HEK293 (cell line): ENCODE measurements around the gene ATP10D.

ENCODE experiments used
- CTCF ChIA-PET: fragments of 350-600 bp; formaldehyde crosslinking; extraction: SDS; loops from one replicate; lab custom pipeline; 2021; ENCODE audit warnings: antibody characterized with exemption; lab: Yijun Ruan, JAX
- POLR2A ChIA-PET: fragments of 300-600 bp; formaldehyde crosslinking; extraction: SDS; loops from one replicate; lab custom pipeline; 2020; ENCODE audit warnings: antibody characterized with exemption, inconsistent platforms; lab: Yijun Ruan, JAX
- H3K27ac ChIP-seq: fragments of 200-500 bp; sonication (Bioruptor generic); 2 replicates; pipeline ENCODE4 v1.5.1; 2014; ENCODE audit warnings: low read depth, low read length, control low read depth, inconsistent platforms; ENCODE audit errors: extremely low read depth
- H3K36me3 ChIP-seq, 2 experiments: fragments of 200-500 bp in 1 of 2; sonication (Bioruptor generic) in 1 of 2; 1 replicate in 1 of 2; 2 replicates in 1 of 2; pipeline ENCODE4 v1.5.1; 2014 to 2017; ENCODE audit warnings: inconsistent platforms in 2 of 2, low read length in 2 of 2; ENCODE audit not compliant: control insufficient read depth in 2 of 2, insufficient read depth in 1 of 2
- H3K4me1 ChIP-seq: fragments of 200-500 bp; sonication (Bioruptor generic); 2 replicates; pipeline ENCODE4 v1.5.1; 2014; ENCODE audit warnings: mild to moderate bottlenecking, low read length, inconsistent platforms; ENCODE audit not compliant: control insufficient read depth, insufficient read depth
- H3K4me3 ChIP-seq: 2 replicates; pipeline ENCODE4 v1.5.1; 2011; ENCODE audit warnings: low read depth, mild to moderate bottlenecking, control low read depth, low read length, moderate library complexity
- H3K9me3 ChIP-seq: fragments of 200-500 bp; sonication (Bioruptor generic); 2 replicates; pipeline ENCODE4 v1.5.1; 2014; ENCODE audit warnings: low read depth, low read length, inconsistent platforms; ENCODE audit not compliant: control insufficient read depth, insufficient read depth
- AEBP2 ChIP-seq: fragments of 450-650 bp; formaldehyde crosslinking; IDR thresholded peaks from 2 replicates; pipeline ENCODE4 v1.5.1; 2016; ENCODE audit warnings: missing biosample characterization, missing genetic modification characterization, borderline replicate concordance
- BCL11A ChIP-seq: fragments of 450-650 bp; formaldehyde crosslinking; IDR thresholded peaks from 2 replicates; pipeline ENCODE4 v1.5.1; 2016; ENCODE audit warnings: low read depth, missing biosample characterization, missing genetic modification characterization
- CTCF ChIP-seq: fragments of 450-650 bp; formaldehyde crosslinking; IDR thresholded peaks from 2 replicates; pipeline ENCODE4 v1.5.1; 2016; ENCODE audit warnings: missing biosample characterization, missing genetic modification characterization
- KLF7 ChIP-seq: fragments of 450-650 bp; formaldehyde crosslinking; IDR thresholded peaks from 2 replicates; pipeline ENCODE4 v1.5.1; 2016; ENCODE audit warnings: missing biosample characterization, missing genetic modification characterization, borderline replicate concordance
- PATZ1 ChIP-seq: fragments of 450-650 bp; formaldehyde crosslinking; IDR thresholded peaks from 2 replicates; pipeline ENCODE4 v1.5.1; 2016; ENCODE audit warnings: missing biosample characterization, missing genetic modification characterization
- PRDM4 ChIP-seq: fragments of 450-650 bp; formaldehyde crosslinking; IDR thresholded peaks from 2 replicates; pipeline ENCODE4 v1.5.1; 2017; ENCODE audit warnings: missing biosample characterization, missing genetic modification characterization
- ZBTB17 ChIP-seq: fragments of 450-650 bp; formaldehyde crosslinking; IDR thresholded peaks from 2 replicates; pipeline ENCODE4 v1.5.1; 2016; ENCODE audit warnings: missing biosample characterization, missing genetic modification characterization
- ZNF133 ChIP-seq: fragments of 450-650 bp; formaldehyde crosslinking; IDR thresholded peaks from 2 replicates; pipeline ENCODE4 v1.5.1; 2016; ENCODE audit warnings: missing biosample characterization, missing genetic modification characterization
- ZNF140 ChIP-seq: fragments of 450-650 bp; formaldehyde crosslinking; IDR thresholded peaks from 2 replicates; pipeline ENCODE4 v1.5.1; 2016; ENCODE audit warnings: missing biosample characterization, missing genetic modification characterization
- ZNF146 ChIP-seq: fragments of 450-650 bp; formaldehyde crosslinking; IDR thresholded peaks from 2 replicates; pipeline ENCODE4 v1.5.1; 2016; ENCODE audit warnings: missing biosample characterization, missing genetic modification characterization
- ZNF23 ChIP-seq: fragments of 450-650 bp; formaldehyde crosslinking; IDR thresholded peaks from 2 replicates; pipeline ENCODE4 v1.5.1; 2016; ENCODE audit warnings: missing biosample characterization, missing genetic modification characterization, borderline replicate concordance
- ZNF248 ChIP-seq: fragments of 450-650 bp; formaldehyde crosslinking; IDR thresholded peaks from 2 replicates; pipeline ENCODE4 v1.5.1; 2017; ENCODE audit warnings: missing biosample characterization, missing genetic modification characterization
- ZNF37A ChIP-seq: fragments of 450-650 bp; IDR thresholded peaks from 2 replicates; pipeline ENCODE4 v1.5.1; 2018; ENCODE audit warnings: missing biosample characterization, missing genetic modification characterization
- ZNF391 ChIP-seq: fragments of 450-650 bp; formaldehyde crosslinking; IDR thresholded peaks from 2 replicates; pipeline ENCODE4 v1.5.1; 2016; ENCODE audit warnings: low read depth, missing biosample characterization, missing genetic modification characterization, borderline replicate concordance
- ZNF426 ChIP-seq: fragments of 450-650 bp; formaldehyde crosslinking; IDR thresholded peaks from 2 replicates; pipeline ENCODE4 v1.5.1; 2017; ENCODE audit warnings: missing biosample characterization, missing genetic modification characterization, mild to moderate bottlenecking, inconsistent platforms, moderate library complexity
- ZNF513 ChIP-seq: fragments of 450-650 bp; IDR thresholded peaks from 2 replicates; pipeline ENCODE4 v1.5.1; 2018; ENCODE audit warnings: missing biosample characterization, missing genetic modification characterization
- ZNF561 ChIP-seq: fragments of 450-650 bp; IDR thresholded peaks from 2 replicates; pipeline ENCODE4 v1.5.1; 2018; ENCODE audit warnings: missing biosample characterization, missing genetic modification characterization, borderline replicate concordance
- ZNF623 ChIP-seq: fragments of 450-650 bp; formaldehyde crosslinking; IDR thresholded peaks from 2 replicates; pipeline ENCODE4 v1.5.1; 2016; ENCODE audit warnings: missing biosample characterization, missing genetic modification characterization
- ZNF707 ChIP-seq: fragments of 450-650 bp; formaldehyde crosslinking; IDR thresholded peaks from 2 replicates; pipeline ENCODE4 v1.5.1; 2016; ENCODE audit warnings: missing biosample characterization, missing genetic modification characterization

The ATP10D gene

GRCh38 chr4:47465004-47465403 is 20.1 kb upstream of the ATP10D start:
- Histone ChIP-seq H3K36me3 (no peaks in the 10 kb centered on the region), H3K27ac (no peak overlapping the region), H3K4me3 (no peak overlapping the region), H3K9me3 (no peaks in the 10 kb centered on the region), H3K4me1 (no peaks in the 10 kb centered on the region)
- TF ChIP-seq PRDM4 (no peak), ZNF623 (no peak)
- POLR2A ChIA-PET, result no interaction called here
- CTCF ChIA-PET, result no interaction called here

- POLR2A ChIA-PET, result no interaction called here
- H3K36me3 ChIP-seq, result no peaks in the 10 kb centered on the region
- TF ChIP-seq ZBTB17 (peak; percentile 36; the same call in 1 of the 2 replicates), ZNF391 (tag by site-specific recombination) (no peak), PATZ1 (no peak), ZNF248 (tag by site-specific recombination) (no peak), ZNF513 (tag by site-specific recombination) (no peak), ZNF37A (tag by site-specific recombination) (no peak)
- CTCF ChIA-PET, result no interaction called here
- H3K4me3 ChIP-seq, result no peak overlapping the region
- H3K9me3 ChIP-seq, result no peaks in the 10 kb centered on the region
- H3K4me1 ChIP-seq, result no peaks in the 10 kb centered on the region
- no peak overlapping the region for H3K27ac ChIP-seq
Observed at GRCh38 chr4:47466056-47466785, 18.9 kb upstream of the ATP10D start.

- H3K4me1 ChIP-seq, result no peaks in the 10 kb centered on the region
- H3K36me3 ChIP-seq, result no peaks in the 10 kb centered on the region
- CTCF ChIA-PET, result interaction anchor here (0.6 kb wide), 1 partner anchor 96 kb away, joined by 7 read pairs; no protein-coding TSS in a partner anchor
- H3K27ac ChIP-seq, result no peak overlapping the region
- no peaks in the 10 kb centered on the region for H3K9me3 ChIP-seq
- POLR2A ChIA-PET, result no interaction called here
- H3K4me3 ChIP-seq, result no peak overlapping the region
- TF ChIP-seq ZNF133 (tag by site-specific recombination) (no peak), ZNF561 (tag by site-specific recombination) (no peak), BCL11A (no peak), ZNF23 (tag by site-specific recombination) (no peak), ZNF146 (tag by site-specific recombination) (no peak), ZNF426 (tag by site-specific recombination) (no peak), ZNF37A (tag by site-specific recombination) (no peak), ZNF140 (tag by site-specific recombination) (no peak), KLF7 (no peak), CTCF (tag by site-specific recombination) (no peak), AEBP2 (tag by site-specific recombination) (no peak), ZNF707 (tag by site-specific recombination) (no peak)
Observed at GRCh38 chr4:47468706-47469365, 16.2 kb upstream of the ATP10D start.
